PC-9 (cell line): Measurements from ENCODE around the gene SMIM24. TPM values are rescaled to one million over a fixed set of nuclear protein-coding genes. Genes with fewer than 3 reads are reported as not detected.

ENCODE experiments used
- BruUV-seq: library from RNA; stranded (reverse); fragments of 400-500 nt; replicated peaks from 2 replicates; lab custom pipeline; 2021; lab: Mats Ljungman, UMichigan
- CTCF ChIA-PET: fragments of 300-600 bp; sonication (Branson Sonifier 250); formaldehyde crosslinking; loops from one replicate; lab custom pipeline; 2022; ENCODE audit warnings: antibody characterized with exemption; lab: Charles Lee
- POLR2A ChIA-PET: fragments of 300-600 bp; sonication (Branson Sonifier 250); formaldehyde crosslinking; loops from one replicate; lab custom pipeline; 2022; ENCODE audit warnings: antibody characterized with exemption; ENCODE audit not compliant: unreplicated experiment; lab: Charles Lee
- DNase-seq, 2 experiments: peaks; one replicate each; pipeline versions ENCODE4 v3.0.0 to v3.0.0-alpha.2; 2015 to 2022; ENCODE audit warnings: mixed read lengths in 1 of 2
- H2AFZ ChIP-seq: fragments of 200-600 bp; sonication (generic); 2 replicates; pipeline ENCODE4 v1.8.1; 2017; ENCODE audit warnings: antibody characterized with exemption
- H3F3A ChIP-seq: fragments of 200-600 bp; sonication (generic); 2 replicates; pipeline ENCODE4 v1.8.1; 2017; ENCODE audit warnings: antibody characterized with exemption, mild to moderate bottlenecking, low read depth; ENCODE audit not compliant: insufficient read depth
- H3K27ac ChIP-seq: fragments of 200-600 bp; sonication (generic); 2 replicates; pipeline ENCODE4 v1.6.1; 2016; ENCODE audit warnings: mixed run types
- H3K27me3 ChIP-seq: fragments of 200-600 bp; sonication (generic); 2 replicates; pipeline ENCODE4 v1.6.1; 2016; ENCODE audit warnings: low read depth, mixed run types; ENCODE audit not compliant: insufficient read depth
- H3K36me3 ChIP-seq: fragments of 200-600 bp; sonication (generic); 2 replicates; pipeline ENCODE4 v1.6.1; 2016; ENCODE audit warnings: low read depth, mixed run types
- H3K4me1 ChIP-seq: fragments of 200-600 bp; sonication (generic); replicated peaks from 2 replicates; pipeline ENCODE4 v1.6.1; 2016; ENCODE audit warnings: mixed run types; ENCODE audit not compliant: insufficient read depth
- H3K4me2 ChIP-seq: fragments of 200-600 bp; sonication (generic); 2 replicates; pipeline ENCODE4 v1.6.1; 2017; ENCODE audit warnings: mixed run types
- H3K4me3 ChIP-seq: fragments of 200-600 bp; sonication (generic); 2 replicates; pipeline ENCODE4 v1.6.1; 2016; ENCODE audit warnings: mixed run types
- H3K79me2 ChIP-seq: fragments of 200-600 bp; sonication (generic); 2 replicates; pipeline ENCODE4 v1.6.1; 2017; ENCODE audit warnings: low read depth, mixed run types
- H3K9me2 ChIP-seq: fragments of 200-600 bp; sonication (generic); 2 replicates; pipeline ENCODE4 v1.8.1; 2017; ENCODE audit warnings: mild to moderate bottlenecking; ENCODE audit not compliant: insufficient read depth
- H3K9me3 ChIP-seq: fragments of 200-600 bp; sonication (generic); 2 replicates; pipeline ENCODE4 v1.8.1; 2016; ENCODE audit warnings: low read depth; ENCODE audit not compliant: insufficient read depth
- H4K20me1 ChIP-seq: fragments of 200-600 bp; sonication (generic); 2 replicates; pipeline ENCODE4 v1.8.1; 2017; ENCODE audit not compliant: insufficient read depth
- CTCF ChIP-seq: fragments of 200-600 bp; sonication (generic); conservative IDR thresholded peaks from 2 replicates; pipeline ENCODE4 v1.6.1; 2017; ENCODE audit warnings: mixed run types, antibody characterized with exemption, mild to moderate bottlenecking, moderate library complexity
- EZH2 ChIP-seq: fragments of 200-600 bp; sonication (generic); IDR thresholded peaks from 2 replicates; pipeline ENCODE4 v1.8.0; 2017; ENCODE audit warnings: antibody characterized with exemption, low read depth
- intact Hi-C: fragments of 100-400 bp; cut with micrococcal nuclease; formaldehyde crosslinking; loops from one replicate; pipeline ENCODE4 v1.10.0; 2022; ENCODE audit not compliant: unreplicated experiment
- total RNA-seq: library from RNA; stranded (reverse); gene quantifications from 2 replicates; pipeline ENCODE4 v1.2.3, GENCODE V29; 2021

Gene SMIM24
- total RNA-seq, 1 experiment from 2014 or later = not detected

- H3K36me3 ChIP-seq = no peaks in the 10 kb centered on the region
- H3K27me3 ChIP-seq = no peaks in the 10 kb centered on the region
- ChIA-PET POLR2A (interaction anchor here (0.6 kb wide), 1 partner anchor 16 kb away, joined by 8 read pairs; no protein-coding TSS in a partner anchor), CTCF (interaction anchor here (0.6 kb wide), 1 partner anchor 15 kb away, joined by 3 read pairs; no protein-coding TSS in a partner anchor)
- intact Hi-C loops = no loop called here
- no peak overlapping the region for H3K4me3 ChIP-seq
- H3K27ac ChIP-seq = peak overlapping the region; percentile 79; the same call in 1 of the 2 replicates
- no peaks in the 10 kb centered on the region for H3K9me2 ChIP-seq
- no peaks in the 10 kb centered on the region for H3K79me2 ChIP-seq
- no peak for TF ChIP-seq CTCF
- TF ChIP-seq EZH2 = no peak
- DNase-seq = no peak
- H4K20me1 ChIP-seq = no peaks in the 10 kb centered on the region; the same call in 1 of the 2 replicates
- no peak overlapping the region for H2AFZ ChIP-seq
- no TSS peak for BruUV-seq
- peaks cover 26% of the 10 kb centered on the region for H3F3A ChIP-seq
- peaks cover 12% of the 10 kb centered on the region for H3K4me1 ChIP-seq
- no peak overlapping the region for H3K4me2 ChIP-seq
- H3K9me3 ChIP-seq = no peaks in the 10 kb centered on the region
Measured at GRCh38 chr19:3452171-3452941, 28.0 kb downstream of the SMIM24 start.

GRCh38 chr19:3451451-3451866, 28.9 kb downstream of the SMIM24 start:
- Histone ChIP-seq H3K4me2 (peak overlapping the region; percentile 36; the same call in 1 of the 2 replicates), H3K36me3 (no peaks in the 10 kb centered on the region), H2AFZ (no peak overlapping the region), H3K27ac (peak overlapping the region; percentile 79), H3F3A (peaks cover 26% of the 10 kb centered on the region), H3K9me3 (no peaks in the 10 kb centered on the region), H3K79me2 (no peaks in the 10 kb centered on the region), H3K4me1 (peaks cover 12% of the 10 kb centered on the region), H3K27me3 (no peaks in the 10 kb centered on the region), H4K20me1 (no peaks in the 10 kb centered on the region; the same call in 1 of the 2 replicates), H3K4me3 (no peak overlapping the region), H3K9me2 (no peaks in the 10 kb centered on the region)
- BruUV-seq = no TSS peak
- no peak for TF ChIP-seq CTCF
- TF ChIP-seq EZH2 = no peak
- intact Hi-C loops = no loop called here
- CTCF ChIA-PET = interaction anchor here (0.6 kb wide), 1 partner anchor 14 kb away, joined by 3 read pairs; no protein-coding TSS in a partner anchor
- DNase-seq = peak; percentile 52 to 54
- POLR2A ChIA-PET = interaction anchor here (0.6 kb wide), 1 partner anchor 17 kb away, joined by 8 read pairs; no protein-coding TSS in a partner anchor

GRCh38 chr19:3450796-3451411, 29.4 kb downstream of the SMIM24 start:
- Histone ChIP-seq H3K4me1 (peaks cover 12% of the 10 kb centered on the region), H3K4me2 (peak overlapping the region; percentile 36; the same call in 1 of the 2 replicates), H3K9me2 (no peaks in the 10 kb centered on the region), H3K9me3 (no peaks in the 10 kb centered on the region), H2AFZ (no peak overlapping the region), H3K36me3 (no peaks in the 10 kb centered on the region), H3F3A (peaks cover 26% of the 10 kb centered on the region), H3K4me3 (no peak overlapping the region), H3K79me2 (no peaks in the 10 kb centered on the region), H4K20me1 (no peaks in the 10 kb centered on the region; the same call in 1 of the 2 replicates), H3K27me3 (no peaks in the 10 kb centered on the region), H3K27ac (peak overlapping the region; percentile 79)
- DNase-seq = peak; percentile 73 to 86
- intact Hi-C loops = no loop called here
- no TSS peak for BruUV-seq
- no peak for TF ChIP-seq EZH2
- no peak for TF ChIP-seq CTCF
- ChIA-PET POLR2A (no interaction called here), CTCF (no interaction called here)
